Sigmoid colon (tissue), 7 donors: ENCODE data around the gene PFDN1. TPM values are rescaled to one million over a fixed set of nuclear protein-coding genes. Genes with fewer than 3 reads are reported as not detected.

Experiments used
- DNase-seq: peaks from one replicate; pipeline ENCODE4 v3.0.0-alpha.2; 2019
- H3K27ac ChIP-seq, 4 donors: fragments of 200-600 bp; sonication (generic); one replicate each; pipeline ENCODE4 v1.5.1; 2016 to 2019; ENCODE audit warnings: mild to moderate bottlenecking in 1 of 4
- H3K27me3 ChIP-seq, 3 donors: fragments of 200-600 bp; sonication (generic); one replicate each; pipeline ENCODE4 v1.5.1; 2019; ENCODE audit warnings: mild to moderate bottlenecking in 1 of 3
- H3K36me3 ChIP-seq, 4 donors: fragments of 200-600 bp; sonication (generic); one replicate each; pipeline ENCODE4 v1.5.1; 2016 to 2019
- H3K4me1 ChIP-seq, 4 donors: fragments of 200-600 bp; sonication (generic); one replicate each; pipeline ENCODE4 v1.5.1; 2017 to 2019
- H3K4me3 ChIP-seq, 4 donors: fragments of 200-600 bp; sonication (generic); one replicate each; pipeline ENCODE4 v1.5.1; 2017 to 2019; ENCODE audit warnings: mild to moderate bottlenecking in 2 of 4, moderate library complexity in 1 of 4
- H3K9me3 ChIP-seq, 4 donors: fragments of 200-600 bp in 3 of 4; sonication (generic) in 3 of 4; one replicate each; pipeline versions ENCODE4 v1.5.1 to v1.6.1; 2013 to 2019
- EP300 ChIP-seq, 4 donors: sonication (generic); formaldehyde crosslinking; IDR thresholded peaks; one replicate each; pipeline ENCODE4 v1.6.1; 2017; ENCODE audit warnings: antibody characterized with exemption in 4 of 4
- POLR2A ChIP-seq, 2 donors: fragments of 450-650 bp; IDR thresholded peaks; one replicate each; pipeline ENCODE4 v1.6.1; 2016; ENCODE audit warnings: antibody characterized with exemption in 2 of 2, mild to moderate bottlenecking in 2 of 2, moderate library complexity in 2 of 2
- POLR2AphosphoS5 ChIP-seq, 4 donors: sonication (generic); formaldehyde crosslinking; IDR thresholded peaks; one replicate each; pipeline ENCODE4 v1.6.1; 2017; ENCODE audit warnings: antibody characterized with exemption in 4 of 4
- WGBS, 2 donors: extraction: QIAGEN DNeasy Blood & Tissue Kit; methylation state at CpG; one replicate each; pipeline ENCODE4 v1.1.7; 2013; 5-methylcytosine and 5-hydroxymethylcytosine counted together
- intact Hi-C: fragments of 100-400 bp; cut with DNase I; formaldehyde crosslinking; loops from one replicate; pipeline ENCODE4 v1.15.1; 2023
- polyA plus RNA-seq, 3 donors: library from polyadenylated mRNA; stranded (reverse); fragments of 200-250 nt; gene quantifications; one replicate each; pipeline ENCODE4 v1.2.3, GENCODE V29; 2013
- total RNA-seq, 4 donors: library from RNA; depleted of rRNA; stranded (reverse); fragments of >200 nt; gene quantifications; one replicate each; pipeline ENCODE4 v1.1.0, GENCODE V29; 2016
- TF ChIP-seq, protein P1 (sequence below), 4 experiments: fragments of 450-650 bp in 3 of 4; fragments of 200-600 bp in 1 of 4; IDR thresholded peaks; one replicate each; pipeline ENCODE4 v1.5.1; 2016 to 2019; ENCODE audit warnings: antibody characterized with exemption in 4 of 4, mild to moderate bottlenecking in 3 of 4, moderate library complexity in 2 of 4
- donor health status: healthy with polysubstance abuse.
- donor health status: Bipolar disorder and iron deficiency.
- donor health status: healthy.

Gene PFDN1
- total and polyA plus RNA-seq, 7 donors, result 61.8 to 159 (median 88.2) TPM

DNA sequence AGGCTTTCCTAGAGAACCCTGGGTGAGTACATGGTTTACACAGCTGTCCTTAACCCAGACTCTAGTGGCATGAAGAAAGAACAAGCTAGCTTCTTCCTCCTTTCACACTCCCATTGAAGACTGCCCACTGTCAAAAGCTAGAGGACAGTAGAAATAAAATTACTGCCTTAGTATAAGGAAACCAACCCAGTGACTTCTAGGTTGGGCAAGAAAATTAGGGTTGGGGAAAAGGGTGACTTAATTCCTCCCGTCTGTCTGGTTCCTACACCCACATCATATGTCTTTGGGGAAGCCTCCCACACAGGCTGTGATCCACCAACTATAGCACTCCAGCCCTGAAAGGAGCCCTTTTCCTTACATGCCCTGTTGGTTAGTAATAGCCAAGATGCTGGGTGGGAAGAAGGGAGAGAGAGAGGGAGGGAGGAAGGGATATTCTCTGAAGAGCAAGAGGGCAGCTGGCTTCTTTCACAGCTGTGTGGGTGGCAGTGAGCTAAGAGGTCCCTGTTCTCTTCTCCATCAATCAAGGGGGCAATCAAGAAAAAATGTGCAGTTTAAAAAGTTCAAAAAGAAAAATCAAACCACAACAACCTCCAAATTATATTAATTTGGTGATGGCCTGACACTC lies 21.8 kb upstream of the PFDN1 start:
- H3K27ac ChIP-seq, result peak overlapping the region in 3 of 4 donors; percentile 77 to 87 (median 83)
- no peaks in the 10 kb centered on the region for H3K9me3 ChIP-seq
- no peak overlapping the region for H3K4me3 ChIP-seq
- H3K27me3 ChIP-seq, result no peaks in the 10 kb centered on the region
- peaks cover 0 to 45% (median 31%) of the 10 kb centered on the region in 4 donors for H3K4me1 ChIP-seq
- intact Hi-C loops, result no loop called here
- WGBS, 2 donors, result 44 to 78% methylated on average over 1 of the region's 1 CpG
- H3K36me3 ChIP-seq, result no peaks in the 10 kb centered on the region
- TF ChIP-seq POLR2A (IDR thresholded peaks at IDR 0.05) (no peak), EP300 (IDR thresholded peaks at IDR 0.05) (no peak), POLR2AphosphoS5 (IDR thresholded peaks at IDR 0.05) (peak in 1 of 4 donors; percentile 21)
- DNase-seq, result no peak

DNA sequence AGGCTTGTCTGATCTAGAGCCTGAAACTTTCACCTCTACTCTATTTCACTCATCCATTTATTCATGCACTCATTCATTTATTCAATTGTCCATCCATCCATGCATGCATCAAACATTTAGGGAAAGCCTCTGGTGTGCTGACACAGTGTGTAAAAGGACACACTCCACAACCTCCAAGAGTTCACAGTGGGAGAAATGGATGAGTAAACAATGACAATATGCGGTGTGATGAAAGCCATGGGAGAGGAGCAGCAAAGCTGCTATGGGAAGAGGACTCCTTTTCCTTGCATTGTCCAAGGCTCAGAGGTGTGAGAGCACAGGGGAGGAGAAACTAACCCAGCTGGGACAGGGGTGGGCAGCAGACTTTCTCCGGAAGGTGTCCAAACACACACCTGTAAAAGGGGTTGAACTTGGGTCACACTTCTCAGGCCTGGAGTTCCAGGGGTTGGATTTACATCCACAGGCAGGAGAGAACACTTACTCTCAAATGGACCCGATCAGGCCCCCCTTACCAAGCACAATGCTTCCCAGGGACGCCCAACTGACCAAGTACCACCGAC lies 21.2 kb upstream of the PFDN1 start:
- no peaks in the 10 kb centered on the region for H3K36me3 ChIP-seq
- H3K27ac ChIP-seq, result peak overlapping the region; percentile 73 to 87 (median 80)
- intact Hi-C loops, result no loop called here
- 87 to 88% methylated on average over 5 of the region's 5 CpGs for WGBS, 2 donors
- H3K4me1 ChIP-seq, result peaks cover 0 to 43% (median 31%) of the 10 kb centered on the region in 4 donors
- TF ChIP-seq, protein P1, sequence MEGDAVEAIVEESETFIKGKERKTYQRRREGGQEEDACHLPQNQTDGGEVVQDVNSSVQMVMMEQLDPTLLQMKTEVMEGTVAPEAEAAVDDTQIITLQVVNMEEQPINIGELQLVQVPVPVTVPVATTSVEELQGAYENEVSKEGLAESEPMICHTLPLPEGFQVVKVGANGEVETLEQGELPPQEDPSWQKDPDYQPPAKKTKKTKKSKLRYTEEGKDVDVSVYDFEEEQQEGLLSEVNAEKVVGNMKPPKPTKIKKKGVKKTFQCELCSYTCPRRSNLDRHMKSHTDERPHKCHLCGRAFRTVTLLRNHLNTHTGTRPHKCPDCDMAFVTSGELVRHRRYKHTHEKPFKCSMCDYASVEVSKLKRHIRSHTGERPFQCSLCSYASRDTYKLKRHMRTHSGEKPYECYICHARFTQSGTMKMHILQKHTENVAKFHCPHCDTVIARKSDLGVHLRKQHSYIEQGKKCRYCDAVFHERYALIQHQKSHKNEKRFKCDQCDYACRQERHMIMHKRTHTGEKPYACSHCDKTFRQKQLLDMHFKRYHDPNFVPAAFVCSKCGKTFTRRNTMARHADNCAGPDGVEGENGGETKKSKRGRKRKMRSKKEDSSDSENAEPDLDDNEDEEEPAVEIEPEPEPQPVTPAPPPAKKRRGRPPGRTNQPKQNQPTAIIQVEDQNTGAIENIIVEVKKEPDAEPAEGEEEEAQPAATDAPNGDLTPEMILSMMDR (IDR thresholded peaks at IDR 0.05), result no peak
- TF ChIP-seq EP300 (IDR thresholded peaks at IDR 0.05), result no peak
- TF ChIP-seq POLR2AphosphoS5 (IDR thresholded peaks at IDR 0.05), result no peak
- TF ChIP-seq POLR2A (IDR thresholded peaks at IDR 0.05), result no peak
- DNase-seq, result no peak
- H3K4me3 ChIP-seq, result no peak overlapping the region
- H3K27me3 ChIP-seq, result no peaks in the 10 kb centered on the region
- no peaks in the 10 kb centered on the region for H3K9me3 ChIP-seq

DNA sequence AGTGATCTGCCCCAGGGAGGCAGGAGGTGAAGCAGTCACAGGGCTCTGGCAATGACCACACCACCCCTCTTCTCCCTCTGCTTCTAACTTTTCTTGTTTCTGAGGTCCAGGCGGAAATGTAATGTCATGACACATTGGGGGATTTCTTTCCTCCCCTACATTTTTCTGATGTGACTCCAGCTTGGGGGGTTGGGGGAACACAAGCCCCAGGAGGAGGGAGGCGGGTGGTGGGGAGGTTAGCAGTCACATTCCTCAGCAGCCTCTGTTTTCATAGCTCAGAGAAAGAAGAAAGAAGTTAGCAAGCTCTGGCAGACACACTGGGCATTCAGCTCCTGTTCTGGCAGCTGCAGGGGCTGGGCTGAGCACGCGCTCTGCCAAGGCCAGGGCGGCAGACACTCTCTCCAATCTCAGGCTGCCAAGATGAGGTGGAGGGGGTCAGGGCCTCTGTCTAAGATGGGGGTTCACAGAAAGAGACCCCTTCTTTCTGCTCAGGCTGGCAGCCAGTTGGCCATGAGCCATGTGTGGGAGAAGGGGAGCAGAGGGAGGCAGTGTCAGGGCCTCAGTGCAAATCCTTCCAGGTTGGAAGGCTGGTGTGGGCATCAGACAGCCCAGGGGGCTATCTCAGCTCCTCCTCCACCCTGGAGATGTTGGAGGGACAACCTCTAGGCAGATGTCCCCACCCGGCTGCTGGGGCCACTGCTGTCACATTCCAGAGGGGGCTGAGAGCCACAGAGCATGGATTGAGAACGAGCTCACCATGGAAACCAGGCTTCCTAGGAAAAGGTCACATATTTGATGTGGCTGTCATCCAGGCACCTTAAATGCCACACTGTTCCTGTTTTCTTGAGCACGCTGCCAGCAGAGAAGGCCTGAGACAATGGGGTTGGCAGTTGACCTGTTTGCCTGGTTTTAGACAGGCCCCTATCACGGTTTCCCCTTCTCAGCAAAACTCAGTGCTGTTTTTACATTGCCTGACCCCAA lies 20.1 kb upstream of the PFDN1 start:
- WGBS, 2 donors, result 51 to 70% methylated on average over 9 of the region's 9 CpGs
- Histone ChIP-seq H3K27ac (peak overlapping the region; percentile 73 to 87 (median 80)), H3K4me1 (peaks cover 0 to 43% (median 31%) of the 10 kb centered on the region in 4 donors), H3K36me3 (no peaks in the 10 kb centered on the region), H3K27me3 (no peaks in the 10 kb centered on the region), H3K9me3 (no peaks in the 10 kb centered on the region), H3K4me3 (no peak overlapping the region)
- peak; percentile 76 for DNase-seq
- peak in 1 of 4 donors; percentile 2 for TF ChIP-seq POLR2AphosphoS5 (IDR thresholded peaks at IDR 0.05)
- TF ChIP-seq POLR2A (IDR thresholded peaks at IDR 0.05), result no peak
- TF ChIP-seq, protein P1 (IDR thresholded peaks at IDR 0.05), result no peak
- intact Hi-C loops, result no loop called here

DNA sequence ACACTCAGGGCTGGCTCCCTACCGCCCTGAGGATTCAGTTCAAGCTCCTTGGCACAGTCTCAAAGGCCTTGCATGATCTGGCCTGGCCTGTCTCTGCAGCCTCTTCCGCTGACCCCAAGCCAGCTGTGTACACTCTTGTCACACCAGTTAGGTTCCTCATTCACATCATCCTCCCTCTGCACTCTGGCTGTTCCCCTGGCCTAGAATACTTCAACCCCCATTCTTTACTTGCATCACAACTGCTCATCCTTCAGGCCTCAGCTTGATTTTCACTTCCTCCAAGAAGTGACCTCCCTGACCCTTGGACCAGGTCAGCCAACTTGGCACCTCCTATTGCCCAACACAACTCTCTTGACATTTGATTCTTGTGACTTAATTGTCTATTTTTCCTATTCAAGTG lies 18.9 kb upstream of the PFDN1 start:
- Histone ChIP-seq H3K4me1 (peaks cover 0 to 45% (median 31%) of the 10 kb centered on the region in 4 donors), H3K27me3 (no peaks in the 10 kb centered on the region), H3K36me3 (no peaks in the 10 kb centered on the region), H3K27ac (peak overlapping the region; percentile 33 to 87 (median 75)), H3K9me3 (no peaks in the 10 kb centered on the region), H3K4me3 (no peak overlapping the region)
- TF ChIP-seq POLR2AphosphoS5 (IDR thresholded peaks at IDR 0.05), result peak in 1 of 4 donors; percentile 49
- peak in 2 of 4 donors; percentile 29 to 37 for TF ChIP-seq EP300 (IDR thresholded peaks at IDR 0.05)
- TF ChIP-seq POLR2A (IDR thresholded peaks at IDR 0.05), result no peak
- TF ChIP-seq, protein P1 (IDR thresholded peaks at IDR 0.05), result no peak
- 82 to 88% methylated on average over 2 of the region's 2 CpGs for WGBS, 2 donors
- DNase-seq, result peak; percentile 81
- intact Hi-C loops, result no loop called here

DNA sequence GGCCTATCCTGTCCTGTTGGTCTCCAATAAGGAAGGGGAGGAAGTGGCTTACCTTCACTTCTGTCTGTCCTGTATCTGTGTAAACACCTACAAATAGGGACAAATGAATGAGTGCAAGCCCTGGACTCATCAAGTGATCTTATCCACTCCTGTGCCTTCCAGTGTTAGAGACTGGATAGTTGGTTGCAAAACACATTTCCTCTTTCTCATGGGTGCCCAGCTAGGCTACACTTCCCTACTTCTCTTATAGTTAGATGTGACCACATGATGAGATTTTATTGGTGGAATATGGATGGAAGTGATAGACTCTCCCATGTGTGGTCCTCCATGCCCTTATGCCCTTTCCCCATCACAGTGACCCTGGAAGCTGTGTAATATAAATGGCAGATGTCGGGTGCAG lies 16.9 kb upstream of the PFDN1 start:
- Histone ChIP-seq H3K4me1 (peaks cover 0 to 49% (median 28%) of the 10 kb centered on the region in 4 donors), H3K27ac (no peak overlapping the region), H3K9me3 (no peaks in the 10 kb centered on the region), H3K36me3 (no peaks in the 10 kb centered on the region), H3K4me3 (no peak overlapping the region), H3K27me3 (no peaks in the 10 kb centered on the region)
- intact Hi-C loops, result no loop called here
- no peak for TF ChIP-seq POLR2A (IDR thresholded peaks at IDR 0.05)
- peak in 1 of 4 donors; percentile 7 for TF ChIP-seq POLR2AphosphoS5 (IDR thresholded peaks at IDR 0.05)
- 91 to 96% methylated on average over 1 of the region's 1 CpG for WGBS, 2 donors
- no peak for DNase-seq
